ENCODE measurements around the gene DNMT1.

The DNMT1 gene

DNA sequence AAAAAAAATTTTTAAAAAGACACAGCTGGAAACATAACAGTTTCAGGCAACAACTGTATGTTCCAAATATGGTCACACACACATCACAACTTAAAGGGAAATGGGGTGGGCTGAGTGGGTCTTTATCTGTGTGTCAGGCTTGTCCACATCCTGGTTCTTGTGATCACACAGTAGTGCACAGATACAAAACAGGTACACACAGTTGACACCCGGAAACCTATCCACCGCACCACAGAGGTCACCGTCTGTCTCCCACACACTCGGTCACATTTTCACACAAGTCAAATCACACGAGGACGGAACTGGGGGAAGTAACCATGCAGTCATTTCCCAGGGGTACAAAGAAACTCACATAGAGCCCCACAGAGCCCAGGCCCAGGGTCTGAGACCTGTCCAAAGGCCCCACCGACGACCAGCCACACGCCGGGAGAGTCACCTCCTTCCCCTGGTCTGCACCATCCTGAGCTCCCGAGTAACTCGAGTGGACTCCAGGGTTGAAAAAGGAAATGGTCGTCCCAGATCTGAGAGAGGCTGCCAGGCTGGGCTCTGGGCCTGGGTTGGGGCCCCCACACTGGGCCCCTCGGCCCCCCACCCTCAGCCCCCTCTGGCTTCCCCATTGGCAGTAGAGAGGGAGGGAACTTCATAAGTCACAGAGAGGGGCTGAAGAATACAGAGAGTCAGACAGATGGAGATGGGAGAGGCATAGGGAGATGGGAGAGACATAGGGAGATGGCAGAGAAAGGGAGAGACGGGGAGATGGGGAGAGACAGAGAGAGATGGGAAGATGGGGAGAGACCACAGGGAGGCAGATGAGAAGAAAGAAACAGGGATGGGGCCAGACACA, 89.9 kb downstream of the DNMT1 start:
- ATAC-seq (replicated peaks; ENCODE audit: extremely low read depth, poor library complexity, severe bottlenecking), result peak; percentile 80
- peaks cover 55% of the 10 kb centered on the region for H3K36me3 Mint-ChIP-seq (ENCODE audit: insufficient read depth)
- peak overlapping the region; percentile 99 for H3K27ac Mint-ChIP-seq (ENCODE audit: low read depth)
- no peaks in the 10 kb centered on the region for H3K9me3 Mint-ChIP-seq
- DNase-seq (ENCODE audit: low spot score in 2 of 2), result peak; percentile 57 to 91
- H3K4me3 Mint-ChIP-seq, result peak overlapping the region; percentile 63
- H3K27me3 Mint-ChIP-seq, result no peaks in the 10 kb centered on the region
- peaks cover 55% of the 10 kb centered on the region for H3K4me1 Mint-ChIP-seq

DNA sequence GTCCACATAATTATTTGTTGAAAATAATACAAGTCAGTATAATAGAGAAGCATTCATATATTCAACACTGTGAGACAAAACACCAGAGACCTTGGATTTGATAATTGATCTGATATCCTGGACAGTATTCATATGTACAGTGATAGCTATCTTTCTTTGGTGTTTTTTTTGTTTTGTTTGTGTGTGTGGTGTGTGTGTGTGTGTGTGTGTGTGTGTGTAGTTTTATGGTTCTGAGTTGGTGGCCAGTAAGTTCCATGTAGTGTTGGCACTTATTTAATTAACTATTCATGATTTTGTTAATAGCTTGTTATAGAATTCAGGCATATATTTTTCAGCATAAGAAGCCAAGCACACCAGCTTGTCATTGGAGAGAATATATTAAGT, 90.6 kb downstream of the DNMT1 start:
- Mint-ChIP-seq H3K4me1 (peaks cover 62% of the 10 kb centered on the region), H3K27me3 (no peaks in the 10 kb centered on the region), H3K4me3 (no peak overlapping the region), H3K36me3 (ENCODE audit: insufficient read depth) (peaks cover 51% of the 10 kb centered on the region), H3K9me3 (no peaks in the 10 kb centered on the region), H3K27ac (ENCODE audit: low read depth) (peak overlapping the region; percentile 99)
- no peak for DNase-seq (ENCODE audit: low spot score in 2 of 2)
- no peak for ATAC-seq (replicated peaks; ENCODE audit: extremely low read depth, poor library complexity, severe bottlenecking)

GRCh38 chr19:10102787-10103236, 91.9 kb downstream of the DNMT1 start:
- no peak for ATAC-seq (replicated peaks; ENCODE audit: extremely low read depth, poor library complexity, severe bottlenecking)
- Mint-ChIP-seq H3K4me1 (peaks cover 67% of the 10 kb centered on the region), H3K27ac (ENCODE audit: low read depth) (peak overlapping the region; percentile 100), H3K4me3 (peak overlapping the region; percentile 77), H3K36me3 (ENCODE audit: insufficient read depth) (peaks cover 43% of the 10 kb centered on the region), H3K27me3 (no peaks in the 10 kb centered on the region), H3K9me3 (no peaks in the 10 kb centered on the region)
- DNase-seq (ENCODE audit: low spot score in 2 of 2), result no peak

DNA sequence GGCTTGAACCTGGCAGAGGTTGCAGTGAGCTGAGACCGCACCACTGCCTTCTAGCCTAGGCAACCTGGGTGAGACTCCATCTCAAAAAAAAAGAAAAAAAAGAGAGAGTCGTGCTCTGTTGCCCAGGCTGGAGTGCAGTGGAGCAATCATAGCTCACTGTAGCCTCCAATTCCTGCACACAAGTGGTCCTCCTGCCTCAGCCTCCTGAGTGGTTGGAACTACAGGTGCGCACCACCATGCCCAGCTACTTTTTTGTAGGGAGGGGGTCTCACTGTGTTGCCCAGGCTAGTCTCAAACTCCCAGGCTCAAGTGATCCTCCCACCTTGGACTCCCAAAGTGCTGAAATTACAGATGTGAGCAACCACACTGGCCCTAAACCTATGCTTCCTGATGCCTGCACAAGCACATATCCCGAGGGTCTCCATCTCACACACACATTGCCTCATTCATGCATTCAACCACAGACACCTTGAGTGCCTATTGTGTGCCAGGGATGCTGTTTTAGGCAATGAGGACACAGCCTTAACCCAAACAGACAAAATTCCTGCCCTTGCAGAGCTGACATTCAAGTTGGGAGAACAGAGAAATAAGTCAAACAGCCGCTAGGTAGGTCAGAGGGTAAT, 94.5 kb downstream of the DNMT1 start:
- peak overlapping the region; percentile 100 for H3K27ac Mint-ChIP-seq (ENCODE audit: low read depth)
- H3K27me3 Mint-ChIP-seq, result no peaks in the 10 kb centered on the region
- no peaks in the 10 kb centered on the region for H3K9me3 Mint-ChIP-seq
- DNase-seq (ENCODE audit: low spot score in 2 of 2) (no peak), ATAC-seq (replicated peaks; ENCODE audit: extremely low read depth, poor library complexity, severe bottlenecking) (no peak)
- peaks cover 46% of the 10 kb centered on the region for H3K4me1 Mint-ChIP-seq
- H3K36me3 Mint-ChIP-seq (ENCODE audit: insufficient read depth), result peaks cover 34% of the 10 kb centered on the region
- H3K4me3 Mint-ChIP-seq, result peak overlapping the region; percentile 57

- Mint-ChIP-seq H3K9me3 (no peaks in the 10 kb centered on the region), H3K27me3 (no peaks in the 10 kb centered on the region), H3K4me1 (peaks cover 30% of the 10 kb centered on the region), H3K4me3 (peak overlapping the region; percentile 25), H3K36me3 (ENCODE audit: insufficient read depth) (peaks cover 29% of the 10 kb centered on the region), H3K27ac (ENCODE audit: low read depth) (peak overlapping the region; percentile 73)
- no peak for ATAC-seq (replicated peaks; ENCODE audit: extremely low read depth, poor library complexity, severe bottlenecking)
- DNase-seq (ENCODE audit: low spot score in 2 of 2), result no peak
Observed at GRCh38 chr19:10096615-10096963, 98.2 kb downstream of the DNMT1 start.

GRCh38 chr19:10095948-10096614, 98.7 kb downstream of the DNMT1 start:
- ATAC-seq (replicated peaks; ENCODE audit: extremely low read depth, poor library complexity, severe bottlenecking) (peak; percentile 87), DNase-seq (ENCODE audit: low spot score in 2 of 2) (peak; percentile 85)
- Mint-ChIP-seq H3K27ac (ENCODE audit: low read depth) (peak overlapping the region; percentile 73), H3K36me3 (ENCODE audit: insufficient read depth) (peaks cover 31% of the 10 kb centered on the region), H3K27me3 (no peaks in the 10 kb centered on the region), H3K9me3 (no peaks in the 10 kb centered on the region), H3K4me1 (peaks cover 32% of the 10 kb centered on the region), H3K4me3 (peak overlapping the region; percentile 46)

DNA sequence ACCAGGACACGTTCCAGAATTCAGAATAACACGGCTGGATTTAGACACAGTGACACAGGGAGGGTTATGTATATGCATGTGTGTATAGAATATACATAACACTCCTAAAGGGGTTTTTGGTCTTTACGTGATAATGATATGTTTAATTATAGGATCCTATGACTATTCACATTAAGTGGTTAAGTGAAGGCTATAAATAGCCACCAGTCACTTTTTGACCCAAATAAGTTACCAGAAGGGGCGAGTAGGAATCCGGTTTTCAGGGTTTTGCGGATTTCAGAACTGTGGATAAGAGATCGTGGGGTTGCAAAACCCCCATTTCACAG, 99.2 kb downstream of the DNMT1 start:
- H3K4me1 Mint-ChIP-seq, result peaks cover 30% of the 10 kb centered on the region
- H3K27ac Mint-ChIP-seq (ENCODE audit: low read depth), result peak overlapping the region; percentile 73
- H3K27me3 Mint-ChIP-seq, result no peaks in the 10 kb centered on the region
- peaks cover 34% of the 10 kb centered on the region for H3K36me3 Mint-ChIP-seq (ENCODE audit: insufficient read depth)
- H3K4me3 Mint-ChIP-seq, result peak overlapping the region; percentile 46
- ATAC-seq (replicated peaks; ENCODE audit: extremely low read depth, poor library complexity, severe bottlenecking) (no peak), DNase-seq (ENCODE audit: low spot score in 2 of 2) (no peak)
- no peaks in the 10 kb centered on the region for H3K9me3 Mint-ChIP-seq

- H3K4me1 Mint-ChIP-seq, result peaks cover 14% of the 10 kb centered on the region
- ATAC-seq (replicated peaks; ENCODE audit: extremely low read depth, poor library complexity, severe bottlenecking) (no peak), DNase-seq (ENCODE audit: low spot score in 2 of 2) (no peak)
- peak overlapping the region; percentile 67 for H3K27ac Mint-ChIP-seq (ENCODE audit: low read depth)
- no peaks in the 10 kb centered on the region for H3K27me3 Mint-ChIP-seq
- H3K36me3 Mint-ChIP-seq (ENCODE audit: insufficient read depth), result peaks cover 30% of the 10 kb centered on the region
- no peak overlapping the region for H3K4me3 Mint-ChIP-seq
- no peaks in the 10 kb centered on the region for H3K9me3 Mint-ChIP-seq
Observed at GRCh38 chr19:10093295-10094186, 101.2 kb downstream of the DNMT1 start.

- H3K27me3 Mint-ChIP-seq, result no peaks in the 10 kb centered on the region
- DNase-seq (ENCODE audit: low spot score in 2 of 2) (no peak), ATAC-seq (replicated peaks; ENCODE audit: extremely low read depth, poor library complexity, severe bottlenecking) (no peak)
- peaks cover 14% of the 10 kb centered on the region for H3K4me1 Mint-ChIP-seq
- peaks cover 32% of the 10 kb centered on the region for H3K36me3 Mint-ChIP-seq (ENCODE audit: insufficient read depth)
- no peak overlapping the region for H3K4me3 Mint-ChIP-seq
- H3K9me3 Mint-ChIP-seq, result no peaks in the 10 kb centered on the region
- peak overlapping the region; percentile 67 for H3K27ac Mint-ChIP-seq (ENCODE audit: low read depth)
Observed at GRCh38 chr19:10092648-10093294, 102.0 kb downstream of the DNMT1 start.

GRCh38 chr19:10091895-10092641, 102.7 kb downstream of the DNMT1 start:
- no peak for DNase-seq (ENCODE audit: low spot score in 2 of 2)
- ATAC-seq (replicated peaks; ENCODE audit: extremely low read depth, poor library complexity, severe bottlenecking), result no peak
- Mint-ChIP-seq H3K27me3 (no peaks in the 10 kb centered on the region), H3K4me3 (no peak overlapping the region), H3K4me1 (peaks cover 21% of the 10 kb centered on the region), H3K9me3 (no peaks in the 10 kb centered on the region), H3K36me3 (ENCODE audit: insufficient read depth) (peaks cover 31% of the 10 kb centered on the region), H3K27ac (ENCODE audit: low read depth) (peak overlapping the region; percentile 80)

DNA sequence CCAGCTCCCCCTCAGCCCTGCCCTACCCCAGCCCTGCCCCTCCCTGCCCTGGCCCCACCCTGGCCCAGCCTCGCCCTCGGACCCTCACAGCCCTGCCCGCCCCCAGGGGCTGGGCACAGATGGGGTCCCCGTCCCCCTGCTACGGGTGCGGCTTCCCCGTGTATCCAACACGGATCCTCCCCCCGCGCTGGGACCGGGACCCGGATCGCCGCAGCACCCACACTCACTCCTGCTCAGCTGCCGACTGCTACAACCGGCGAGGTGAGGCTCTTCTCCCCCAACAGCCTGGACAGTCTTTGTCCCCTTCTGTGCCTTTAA, 103.4 kb downstream of the DNMT1 start:
- DNase-seq (ENCODE audit: low spot score in 2 of 2) (no peak), ATAC-seq (replicated peaks; ENCODE audit: extremely low read depth, poor library complexity, severe bottlenecking) (no peak)
- peaks cover 31% of the 10 kb centered on the region for H3K36me3 Mint-ChIP-seq (ENCODE audit: insufficient read depth)

More for the DNA sequence above, 103.4 kb downstream of the DNMT1 start:
- Mint-ChIP-seq H3K27me3 (no peaks in the 10 kb centered on the region), H3K4me1 (peaks cover 22% of the 10 kb centered on the region), H3K4me3 (no peak overlapping the region), H3K9me3 (no peaks in the 10 kb centered on the region), H3K27ac (ENCODE audit: low read depth) (peak overlapping the region; percentile 80)
